ENCODE results near the gene HOXA2.

Gene HOXA2

GRCh38 chr7:27098578-27099451, 3.7 kb downstream of the HOXA2 start:
- DNase-seq (ENCODE audit: low spot score): no peak

- DNase-seq (ENCODE audit: low spot score): no peak
Observed at GRCh38 chr7:27097686-27098577, 4.6 kb downstream of the HOXA2 start.

GRCh38 chr7:27096768-27097514, 5.5 kb downstream of the HOXA2 start:
- DNase-seq (ENCODE audit: low spot score): no peak

DNA sequence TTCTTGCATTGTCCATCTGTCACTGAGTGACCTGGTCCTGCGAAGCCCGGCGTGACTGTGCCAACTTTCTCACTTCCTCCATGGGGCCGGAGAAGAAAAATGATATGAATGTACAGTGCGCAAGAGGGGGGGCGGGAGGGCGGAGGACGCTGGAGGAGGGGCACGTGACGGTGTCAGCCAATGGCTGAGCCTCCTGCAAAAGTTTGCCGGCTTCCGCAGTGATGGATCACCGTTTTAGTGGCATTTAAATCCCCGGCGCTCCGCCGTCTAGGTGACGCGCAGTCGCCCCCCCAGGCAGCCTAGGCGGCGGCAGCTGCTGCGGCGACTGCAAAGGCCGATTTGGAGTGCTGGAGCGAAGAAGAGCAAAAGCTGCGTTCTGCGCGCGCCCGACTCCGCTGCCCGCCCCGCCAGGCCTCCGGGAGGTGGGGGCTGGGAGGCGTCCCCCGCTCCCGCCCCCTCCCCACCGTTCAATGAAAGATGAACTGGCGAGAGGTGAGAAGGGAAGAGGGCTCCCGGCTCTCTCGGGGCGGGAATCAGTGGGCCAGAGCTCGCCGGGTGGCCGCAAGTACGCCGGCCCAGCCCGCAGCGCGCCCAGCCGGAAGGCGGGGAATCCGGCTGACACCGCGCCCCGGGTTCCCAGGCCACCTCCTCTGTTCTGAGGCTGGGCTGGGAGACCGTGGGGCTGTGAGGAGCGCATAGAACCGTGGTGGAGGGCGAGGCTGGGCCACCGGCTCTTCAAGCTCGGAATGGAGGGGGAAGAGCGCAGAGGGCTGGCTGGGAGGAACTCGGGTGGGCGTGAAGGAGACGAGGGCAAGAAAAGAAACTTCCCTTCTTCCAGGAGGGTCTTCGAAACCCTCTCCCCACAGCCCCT, 6.4 kb downstream of the HOXA2 start, which contains the start of gene HOXA1:
Gene HOXA1 (minus strand): TSS at position 104 of the 871 bp plus-strand sequence. CDS start 88 bp downstream, at position 16.
- peak; percentile 33 for DNase-seq (ENCODE audit: low spot score)

DNA sequence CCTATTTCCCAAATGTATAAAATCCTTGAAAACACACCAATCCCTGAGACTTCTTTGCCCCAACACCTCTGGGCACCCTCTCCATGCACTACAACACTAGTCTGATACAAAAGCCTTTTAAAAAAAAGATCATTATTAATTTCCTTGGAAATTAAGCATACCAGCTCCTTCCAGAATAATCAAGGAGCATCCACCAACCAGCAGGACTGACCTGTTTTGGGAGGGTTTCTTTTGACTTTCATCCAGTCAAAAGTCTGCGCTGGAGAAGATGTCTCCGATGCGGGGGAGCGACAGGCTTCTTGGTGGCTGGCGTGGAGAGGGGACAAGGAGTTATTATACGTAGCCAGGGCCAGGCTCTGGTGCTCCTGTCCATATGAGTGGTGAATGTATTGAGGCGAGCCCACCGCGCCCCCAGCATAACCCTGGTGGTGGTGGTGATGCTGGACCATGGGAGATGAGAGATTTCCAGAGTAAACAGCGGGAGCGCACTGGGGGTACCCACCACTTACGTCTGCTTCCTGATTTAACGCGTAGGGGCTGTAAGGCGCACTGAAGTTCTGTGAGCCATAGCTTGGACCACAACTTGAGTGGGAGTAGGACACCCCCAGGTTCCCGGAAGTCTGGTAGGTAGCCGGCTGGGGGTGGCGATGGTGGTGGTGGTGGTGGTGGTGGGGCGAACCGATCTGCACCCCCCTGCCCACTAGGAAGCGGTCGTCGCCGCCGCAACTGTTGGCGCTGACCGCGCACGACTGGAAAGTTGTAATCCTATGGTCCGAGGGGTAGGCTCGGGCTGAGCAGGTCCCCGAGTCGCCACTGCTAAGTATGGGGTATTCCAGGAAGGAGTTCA, 7.2 kb downstream of the HOXA2 start:
- DNase-seq (ENCODE audit: low spot score): no peak

DNA sequence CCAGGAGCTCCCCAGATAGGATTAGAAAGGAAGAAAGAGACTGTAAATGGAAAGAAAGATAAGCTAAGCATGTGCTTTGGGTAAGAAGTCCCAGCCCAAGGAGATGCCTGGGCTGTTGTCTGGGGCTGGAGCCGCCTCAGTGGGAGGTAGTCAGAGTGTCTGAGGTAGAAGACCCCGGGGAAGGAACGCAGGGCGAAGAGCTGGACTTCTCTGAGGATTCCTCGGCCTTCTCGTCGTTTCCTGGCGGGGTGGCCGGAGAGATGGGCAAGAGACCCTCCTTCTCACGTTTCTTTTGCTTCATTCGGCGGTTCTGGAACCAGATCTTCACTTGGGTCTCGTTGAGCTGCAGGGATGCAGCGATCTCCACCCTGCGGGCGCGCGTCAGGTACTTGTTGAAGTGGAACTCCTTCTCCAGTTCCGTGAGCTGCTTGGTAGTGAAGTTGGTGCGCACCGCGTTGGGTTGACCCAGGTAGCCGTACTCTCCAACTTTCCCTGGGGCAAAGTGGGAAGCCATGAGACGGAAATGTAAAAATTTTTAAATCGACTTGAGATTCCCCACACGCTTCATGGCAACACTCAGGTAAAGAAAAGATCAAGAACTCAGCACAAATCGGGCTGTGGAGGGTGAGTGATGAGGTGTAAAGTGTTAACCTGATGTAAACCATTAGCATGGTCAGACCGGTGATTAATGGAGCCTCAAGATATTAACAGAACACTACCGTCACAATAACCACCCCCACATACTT, 8.0 kb downstream of the HOXA2 start:
- DNase-seq (ENCODE audit: low spot score): no peak

DNA sequence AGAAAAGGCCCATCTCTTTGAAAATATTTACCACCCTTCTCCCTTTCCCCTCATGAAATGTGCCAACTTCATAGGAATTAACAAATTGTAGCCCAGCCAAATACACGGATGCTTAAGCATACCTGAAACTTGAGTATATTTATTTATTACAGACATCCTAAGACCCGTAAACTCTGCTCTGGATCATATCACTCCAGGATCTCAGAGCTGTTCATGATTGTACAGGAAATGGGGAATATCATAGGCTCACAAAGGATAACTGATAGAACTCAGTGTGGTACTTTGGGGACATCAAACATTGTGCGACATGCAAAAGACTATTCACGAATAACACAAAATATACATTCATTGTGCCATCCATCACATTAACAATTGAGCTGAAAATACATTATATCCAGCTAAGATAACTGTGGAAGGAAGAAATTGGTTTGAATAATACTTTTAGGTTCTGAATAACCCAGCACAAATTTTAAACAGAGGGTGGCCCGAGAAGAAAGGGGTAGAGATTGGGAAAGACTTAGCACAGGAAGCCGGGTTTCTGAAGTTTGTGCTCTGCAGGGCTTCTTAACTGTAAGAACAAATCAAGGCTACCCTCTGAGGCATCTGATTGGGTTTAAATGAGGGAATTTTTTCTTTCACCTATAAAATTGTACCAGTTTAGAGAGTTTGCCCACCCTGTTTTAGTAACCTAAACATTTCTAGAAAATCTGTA, 9.1 kb downstream of the HOXA2 start:
- no peak for DNase-seq (ENCODE audit: low spot score)

DNA sequence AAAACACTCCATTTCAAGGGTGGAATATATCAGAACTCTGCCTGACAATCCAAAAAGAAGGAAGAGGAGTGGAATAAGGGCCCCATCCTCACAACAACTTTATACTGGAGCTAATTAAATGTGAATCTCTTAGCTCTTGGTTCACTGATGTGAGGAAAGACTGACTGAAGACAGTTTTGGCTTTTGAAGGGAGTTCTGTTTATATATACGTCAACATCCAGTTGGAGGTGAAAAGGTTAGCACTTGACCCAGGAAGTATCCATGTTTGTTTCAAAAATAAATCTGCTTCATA, 9.7 kb downstream of the HOXA2 start:
- DNase-seq (ENCODE audit: low spot score): no peak

- DNase-seq (ENCODE audit: low spot score): no peak
Observed at GRCh38 chr7:27091941-27092818, 10.3 kb downstream of the HOXA2 start.

GRCh38 chr7:27091105-27091504, 11.4 kb downstream of the HOXA2 start:
- no peak for DNase-seq (ENCODE audit: low spot score)

DNA sequence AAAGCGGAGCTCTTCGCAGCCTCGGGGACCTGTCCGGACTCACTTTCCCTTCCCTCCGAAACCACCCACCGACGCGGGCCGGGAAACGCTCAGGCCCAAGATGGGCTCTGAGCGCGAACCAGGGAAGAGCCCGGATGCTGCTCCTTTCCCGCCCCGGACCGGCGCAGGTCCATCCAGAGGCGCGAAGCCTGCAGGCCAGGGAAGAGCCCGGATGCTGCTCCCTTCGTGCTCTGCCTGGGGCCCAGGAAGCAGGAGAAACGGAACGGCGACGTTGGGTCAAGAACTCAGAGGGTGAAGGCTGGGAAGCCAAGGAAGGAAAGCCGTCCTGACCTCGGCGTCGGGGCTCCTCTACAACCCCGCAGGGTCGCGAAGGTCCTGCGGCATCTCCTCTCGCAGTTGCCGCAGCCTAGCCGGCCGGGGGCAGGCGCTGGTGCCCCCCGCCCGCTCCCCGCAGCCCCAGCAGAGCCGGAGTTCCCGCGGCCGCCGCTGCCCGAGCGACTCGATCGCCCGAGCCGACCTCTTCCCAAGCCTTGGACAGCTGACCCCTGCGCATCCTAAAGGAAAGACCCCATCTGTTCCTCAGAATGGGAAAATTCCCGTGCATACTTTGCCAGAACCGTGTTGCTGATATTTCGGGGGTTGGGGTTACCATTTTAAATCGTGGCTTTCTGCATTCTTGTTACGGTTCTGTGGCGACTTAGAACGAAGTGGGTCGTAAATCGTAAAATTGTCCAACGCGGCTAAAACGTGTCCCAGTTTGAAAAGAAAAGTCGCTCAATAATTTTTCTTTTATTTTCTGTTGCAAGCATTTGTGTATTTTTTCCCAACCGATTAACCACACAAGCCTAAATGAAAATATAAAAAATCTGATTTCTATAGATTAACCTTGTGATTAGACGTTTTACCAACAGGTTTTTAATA, 14.2 kb downstream of the HOXA2 start:
- no peak for DNase-seq (ENCODE audit: low spot score)

DNA sequence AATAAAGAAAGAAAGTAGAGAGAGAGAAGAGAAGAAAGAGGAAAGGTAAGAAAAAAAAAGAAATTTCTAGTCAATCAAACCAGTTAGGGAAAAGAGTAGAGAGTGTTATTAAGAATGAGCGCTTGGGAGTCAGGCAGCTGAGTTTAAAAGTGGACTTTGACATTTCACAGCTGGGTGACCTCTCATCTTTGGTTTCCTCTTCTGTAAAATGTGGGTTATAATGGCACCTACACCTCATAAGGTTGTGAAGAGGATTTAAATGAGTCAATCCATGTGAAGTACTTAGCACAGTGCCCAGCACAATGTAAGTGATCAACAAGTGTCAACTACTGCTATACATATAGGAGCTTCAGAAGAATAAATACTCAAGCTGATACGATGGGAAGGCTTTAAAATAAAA, 18.8 kb downstream of the HOXA2 start:
- no peak for DNase-seq (ENCODE audit: low spot score)

GRCh38 chr7:27082171-27082570, 20.3 kb downstream of the HOXA2 start:
- no peak for DNase-seq (ENCODE audit: low spot score)

DNA sequence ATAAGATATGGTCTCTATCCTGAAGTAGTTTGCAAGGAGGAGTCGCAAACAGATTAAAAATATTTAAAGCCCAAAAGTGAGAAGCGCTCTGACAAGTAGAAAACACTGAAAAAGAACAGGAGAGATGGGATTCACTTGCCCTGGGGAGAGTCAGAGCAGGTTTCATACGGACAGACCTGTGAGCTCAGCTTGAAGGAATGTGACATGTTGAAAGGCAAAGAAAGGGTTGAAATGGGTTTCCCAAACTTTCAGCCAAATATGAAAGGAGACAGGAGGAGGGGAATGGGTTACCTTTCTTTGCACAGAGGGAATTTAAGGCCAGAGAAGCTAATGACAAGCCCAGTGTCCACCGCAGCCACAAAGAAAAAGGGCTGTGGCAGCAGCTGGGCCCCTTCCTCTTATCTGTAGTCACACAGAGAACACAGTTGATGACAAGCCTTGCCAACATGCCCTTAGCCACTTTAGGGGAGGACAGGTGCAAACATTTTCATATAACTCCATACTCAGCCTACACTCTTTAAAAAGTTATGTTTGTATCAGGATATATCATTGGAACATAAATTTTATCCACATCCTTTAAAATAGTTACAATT, 21.5 kb downstream of the HOXA2 start:
- no peak for DNase-seq (ENCODE audit: low spot score)

DNA sequence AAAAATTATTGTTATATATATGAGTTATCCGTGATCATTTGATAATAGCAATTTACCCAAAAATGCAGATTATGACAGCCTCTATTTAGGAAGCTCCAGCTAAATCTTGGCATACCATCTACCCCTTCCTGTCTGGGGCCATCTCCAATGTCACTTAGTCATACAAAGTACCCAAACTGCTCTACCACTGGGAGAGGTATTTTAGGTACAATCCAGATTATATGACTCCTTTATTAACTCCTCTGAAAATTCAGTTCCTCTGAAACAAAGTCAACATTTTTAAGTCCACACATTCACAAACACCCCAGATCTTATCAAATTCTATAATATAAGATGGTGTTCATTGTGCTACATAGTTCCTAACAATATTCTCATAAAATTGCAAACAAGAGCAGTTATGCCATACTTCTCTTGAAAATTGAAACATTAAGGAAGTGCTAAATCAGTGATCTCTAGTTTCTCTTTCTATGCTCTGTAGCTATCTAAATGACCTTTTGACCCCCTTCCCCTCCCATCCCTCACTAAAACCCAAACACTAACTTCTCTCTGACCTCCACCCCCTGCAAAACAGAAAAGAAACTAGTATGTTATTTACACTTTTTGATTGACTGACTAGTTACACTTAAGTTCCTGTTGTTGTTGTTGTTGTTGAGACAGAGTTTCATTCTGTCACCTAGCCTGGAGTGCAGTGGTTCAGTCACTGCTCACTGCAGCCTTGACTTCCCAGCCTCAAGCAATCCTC, 23.1 kb downstream of the HOXA2 start:
- DNase-seq (ENCODE audit: low spot score): no peak

Data from hematopoietic multipotent progenitor cell treated with erythropoietin and hydrocortisone succinate and interleukin-3 and kit ligand, for 15 days (in vitro differentiated cells).